22Rv1 (cell line): Measurements from ENCODE around the gene PTX4.

Experiments used
- CTCF ChIP-seq: fragments of 450-650 bp; IDR thresholded peaks from 2 replicates; pipeline ENCODE4 v1.5.1; 2017; ENCODE audit warnings: mild to moderate bottlenecking
- ZFX ChIP-seq: fragments of 450-650 bp; IDR thresholded peaks from 2 replicates; pipeline ENCODE4 v1.6.1; 2017; ENCODE audit warnings: antibody characterized with exemption, borderline replicate concordance

DNA sequence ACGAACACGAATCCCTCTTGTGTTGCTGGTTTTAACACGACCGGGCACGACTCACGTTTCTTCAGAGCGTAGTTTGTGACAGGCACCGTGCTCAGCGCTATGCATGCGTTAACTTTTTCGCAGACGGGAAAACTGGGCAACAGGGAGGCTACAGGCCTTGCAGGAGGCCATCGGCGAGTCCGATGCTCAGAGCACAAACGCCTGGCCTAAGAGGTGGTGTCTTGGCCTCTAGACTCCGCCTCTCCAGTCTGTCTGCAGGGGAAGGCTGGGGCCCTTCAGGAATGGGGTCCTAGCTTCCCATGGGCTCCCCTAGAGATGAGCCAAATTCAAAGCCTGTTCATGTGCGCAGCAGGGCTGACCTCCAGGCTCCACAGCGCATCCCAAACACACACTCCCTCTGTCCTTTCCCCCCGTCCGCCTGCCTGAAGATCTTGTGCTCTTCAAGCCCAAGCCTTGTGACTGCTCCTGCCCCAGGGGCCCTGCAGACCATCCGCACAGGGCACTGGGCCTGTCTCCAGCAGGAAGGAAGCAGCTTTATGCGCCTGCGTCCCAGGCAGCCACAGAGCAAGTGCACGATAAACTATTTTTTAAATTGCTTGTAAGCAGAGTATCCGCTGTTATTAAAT, 17.1 kb downstream of the PTX4 start:
- TF ChIP-seq CTCF (no peak), ZFX (no peak)
